IMR-90 (cell line): ENCODE measurements around the gene ESRRG.

Experiments used
- BHLHE40 ChIP-seq: fragments of 150-350 bp; IDR thresholded peaks from 2 replicates; pipeline ENCODE4 v1.6.1; 2016; ENCODE audit warnings: mild to moderate bottlenecking, low read depth, low read length
- CEBPB ChIP-seq: IDR thresholded peaks from 2 replicates; pipeline ENCODE4 v1.6.1; 2012; ENCODE audit warnings: low read depth, low read length, improper control_type of control experiment
- MAFK ChIP-seq: IDR thresholded peaks from 2 replicates; pipeline ENCODE4 v1.6.1; 2012; ENCODE audit warnings: low read depth, low read length, improper control_type of control experiment
- MAZ ChIP-seq: IDR thresholded peaks from 2 replicates; pipeline ENCODE4 v1.6.1; 2012; ENCODE audit warnings: low read depth, mild to moderate bottlenecking, low read length, improper control_type of control experiment, moderate library complexity, borderline replicate concordance
- MXI1 ChIP-seq: IDR thresholded peaks from 2 replicates; pipeline ENCODE4 v1.6.1; 2012; ENCODE audit warnings: low read depth, mild to moderate bottlenecking, low read length, moderate library complexity, borderline replicate concordance
- POLR2A ChIP-seq: IDR thresholded peaks from 2 replicates; pipeline ENCODE4 v1.6.1; 2012; ENCODE audit warnings: mild to moderate bottlenecking, low read depth, low read length
- RAD21 ChIP-seq: IDR thresholded peaks from 2 replicates; pipeline ENCODE4 v1.6.1; 2012; ENCODE audit warnings: low read length, improper control_type of control experiment
- RCOR1 ChIP-seq: IDR thresholded peaks from 2 replicates; pipeline ENCODE4 v1.6.1; 2012; ENCODE audit warnings: mild to moderate bottlenecking, low read length, improper control_type of control experiment; ENCODE audit not compliant: insufficient replicate concordance
- RFX5 ChIP-seq: IDR thresholded peaks from 2 replicates; pipeline ENCODE4 v1.8.0; 2012; ENCODE audit warnings: low read depth, mild to moderate bottlenecking, low read length, moderate library complexity
- SMC3 ChIP-seq: fragments of 150-350 bp; IDR thresholded peaks from 2 replicates; pipeline ENCODE4 v1.6.1; 2016; ENCODE audit warnings: low read depth, mild to moderate bottlenecking, antibody characterized with exemption, low read length, moderate library complexity
- TF ChIP-seq, protein P1 (sequence below): conservative IDR thresholded peaks from 2 replicates; pipeline ENCODE4 v1.5.1; 2012; ENCODE audit warnings: mild to moderate bottlenecking, low read depth, low read length, improper control_type of control experiment
- TF ChIP-seq, protein P2 (sequence below): fragments of 150-350 bp; IDR thresholded peaks from 2 replicates; pipeline ENCODE4 v1.6.1; 2017; ENCODE audit warnings: mild to moderate bottlenecking, antibody characterized with exemption, low read length, low read depth

DNA sequence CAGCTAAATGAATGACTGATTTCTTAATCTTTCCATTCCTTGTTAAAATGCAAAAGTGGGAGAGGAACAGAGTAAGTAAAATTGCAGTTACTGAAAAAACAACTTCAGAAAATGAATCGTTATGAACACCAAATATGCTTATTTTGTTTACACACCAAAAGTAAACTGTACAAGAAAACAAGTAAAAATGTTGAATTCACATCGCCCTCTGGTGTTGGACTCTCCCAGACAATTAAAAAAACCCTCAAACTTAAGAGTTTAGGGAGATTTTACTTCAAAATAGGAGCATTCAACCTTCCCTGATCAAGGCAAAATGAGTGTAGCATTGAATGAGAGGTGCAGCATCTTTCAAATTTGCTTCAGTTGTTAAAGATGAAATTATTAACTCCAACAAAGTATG, 19.4 kb upstream of the ESRRG start:
- TF ChIP-seq, protein P1, sequence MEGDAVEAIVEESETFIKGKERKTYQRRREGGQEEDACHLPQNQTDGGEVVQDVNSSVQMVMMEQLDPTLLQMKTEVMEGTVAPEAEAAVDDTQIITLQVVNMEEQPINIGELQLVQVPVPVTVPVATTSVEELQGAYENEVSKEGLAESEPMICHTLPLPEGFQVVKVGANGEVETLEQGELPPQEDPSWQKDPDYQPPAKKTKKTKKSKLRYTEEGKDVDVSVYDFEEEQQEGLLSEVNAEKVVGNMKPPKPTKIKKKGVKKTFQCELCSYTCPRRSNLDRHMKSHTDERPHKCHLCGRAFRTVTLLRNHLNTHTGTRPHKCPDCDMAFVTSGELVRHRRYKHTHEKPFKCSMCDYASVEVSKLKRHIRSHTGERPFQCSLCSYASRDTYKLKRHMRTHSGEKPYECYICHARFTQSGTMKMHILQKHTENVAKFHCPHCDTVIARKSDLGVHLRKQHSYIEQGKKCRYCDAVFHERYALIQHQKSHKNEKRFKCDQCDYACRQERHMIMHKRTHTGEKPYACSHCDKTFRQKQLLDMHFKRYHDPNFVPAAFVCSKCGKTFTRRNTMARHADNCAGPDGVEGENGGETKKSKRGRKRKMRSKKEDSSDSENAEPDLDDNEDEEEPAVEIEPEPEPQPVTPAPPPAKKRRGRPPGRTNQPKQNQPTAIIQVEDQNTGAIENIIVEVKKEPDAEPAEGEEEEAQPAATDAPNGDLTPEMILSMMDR, result peak; percentile 53
- no peak for TF ChIP-seq MAZ
- peak; percentile 61 for TF ChIP-seq SMC3
- TF ChIP-seq, protein P2, sequence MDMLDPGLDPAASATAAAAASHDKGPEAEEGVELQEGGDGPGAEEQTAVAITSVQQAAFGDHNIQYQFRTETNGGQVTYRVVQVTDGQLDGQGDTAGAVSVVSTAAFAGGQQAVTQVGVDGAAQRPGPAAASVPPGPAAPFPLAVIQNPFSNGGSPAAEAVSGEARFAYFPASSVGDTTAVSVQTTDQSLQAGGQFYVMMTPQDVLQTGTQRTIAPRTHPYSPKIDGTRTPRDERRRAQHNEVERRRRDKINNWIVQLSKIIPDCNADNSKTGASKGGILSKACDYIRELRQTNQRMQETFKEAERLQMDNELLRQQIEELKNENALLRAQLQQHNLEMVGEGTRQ, result no peak
- no peak for TF ChIP-seq POLR2A
- TF ChIP-seq RAD21, result peak; percentile 36
- no peak for TF ChIP-seq BHLHE40
- TF ChIP-seq MXI1, result no peak
- no peak for TF ChIP-seq CEBPB
- no peak for TF ChIP-seq RCOR1
- TF ChIP-seq RFX5, result no peak
- no peak for TF ChIP-seq MAFK
